T-helper 1 cell (primary cell): Measurements from ENCODE around the gene GBF1.
"Not testable (repeated sequence)": the region's sequence is repeated elsewhere in the genome, so short reads cannot be mapped to it uniquely, and the experiment has no call there.

Source experiments
- DNase-seq, 5 donors: peaks; one replicate each; pipeline ENCODE4 v3.0.0-alpha.2; 2012 to 2020

Gene GBF1

GRCh38 chr10:102275343-102275742 lies 30.0 kb downstream of the GBF1 start:
- no peak for DNase-seq

- no peak for DNase-seq
Measured at GRCh38 chr10:102279104-102279503, 33.8 kb downstream of the GBF1 start.

GRCh38 chr10:102280397-102281101 lies 35.2 kb downstream of the GBF1 start:
- DNase-seq, result no peak

- DNase-seq, result no peak
Measured at GRCh38 chr10:102281102-102281487, 35.8 kb downstream of the GBF1 start.

GRCh38 chr10:102283488-102283887 lies 38.2 kb downstream of the GBF1 start:
- no peak for DNase-seq

- DNase-seq, result peak in 1 of 5 donors; percentile 56
Measured at GRCh38 chr10:102283890-102284289, 38.6 kb downstream of the GBF1 start.

GRCh38 chr10:102284531-102284930 lies 39.2 kb downstream of the GBF1 start:
- DNase-seq, result no peak

GRCh38 chr10:102285133-102285532 lies 39.8 kb downstream of the GBF1 start:
- peak in 1 of 5 donors; percentile 24 for DNase-seq

- DNase-seq, result no peak
Measured at GRCh38 chr10:102286216-102286615, 40.9 kb downstream of the GBF1 start.

GRCh38 chr10:102287538-102287937 lies 42.2 kb downstream of the GBF1 start:
- DNase-seq, result no peak

GRCh38 chr10:102287991-102288390 lies 42.7 kb downstream of the GBF1 start:
- no peak for DNase-seq

- DNase-seq, result no peak
Measured at GRCh38 chr10:102289356-102289755, 44.0 kb downstream of the GBF1 start.

GRCh38 chr10:102289840-102290239 lies 44.5 kb downstream of the GBF1 start:
- DNase-seq, result no peak

GRCh38 chr10:102291221-102291905 lies 46.0 kb downstream of the GBF1 start:
- no peak for DNase-seq

GRCh38 chr10:102297101-102297500 lies 51.8 kb downstream of the GBF1 start:
- no peak for DNase-seq

GRCh38 chr10:102298899-102299298 lies 53.6 kb downstream of the GBF1 start:
- no peak for DNase-seq

GRCh38 chr10:102299873-102300272 lies 54.5 kb downstream of the GBF1 start:
- DNase-seq, result no peak

GRCh38 chr10:102300278-102300843 lies 55.0 kb downstream of the GBF1 start:
- no peak for DNase-seq

GRCh38 chr10:102300912-102301311 lies 55.6 kb downstream of the GBF1 start:
- not testable (repeated sequence) for DNase-seq

GRCh38 chr10:102301332-102301731 lies 56.0 kb downstream of the GBF1 start:
- DNase-seq, result not testable (repeated sequence)

GRCh38 chr10:102302611-102303010 lies 57.3 kb downstream of the GBF1 start:
- DNase-seq, result no peak

- no peak for DNase-seq
Measured at GRCh38 chr10:102306006-102306405, 60.7 kb downstream of the GBF1 start.

- DNase-seq, result no peak
Measured at GRCh38 chr10:102306710-102307109, 61.4 kb downstream of the GBF1 start.

- DNase-seq, result not testable (repeated sequence)
Measured at GRCh38 chr10:102308318-102308717, 63.0 kb downstream of the GBF1 start.
